HepG2 (cell line): ENCODE data around the gene MAP3K19. TPM values are rescaled to one million over a fixed set of nuclear protein-coding genes. Genes with fewer than 3 reads are reported as not detected.
A peak's percentile ranks its signal among the peaks of the same experiment; 100 is the strongest.

Source experiments
- ATAD3A ChIP-seq: sonication (generic); formaldehyde crosslinking; IDR thresholded peaks from 2 replicates; pipeline ENCODE4 v1.4.0; 2020; ENCODE audit warnings: missing genetic modification reagents
- BHLHE40 ChIP-seq: IDR thresholded peaks from 2 replicates; pipeline ENCODE4 v1.6.1; 2011; ENCODE audit warnings: low read length, improper control_type of control experiment
- KLF11 ChIP-seq: IDR thresholded peaks from 2 replicates; pipeline ENCODE4 v1.6.1; 2016; ENCODE audit warnings: missing compliant biosample characterization
- MTF2 ChIP-seq: sonication (generic); formaldehyde crosslinking; IDR thresholded peaks from 2 replicates; pipeline ENCODE4 v1.5.0; 2020; ENCODE audit warnings: missing genetic modification reagents, borderline replicate concordance
- NR3C1 ChIP-seq: sonication (generic); formaldehyde crosslinking; IDR thresholded peaks from 2 replicates; pipeline ENCODE4 v1.4.0; 2020; ENCODE audit warnings: missing genetic modification reagents
- PAWR ChIP-seq: sonication (generic); formaldehyde crosslinking; IDR thresholded peaks from 2 replicates; pipeline ENCODE4 v1.4.0; 2020; ENCODE audit warnings: missing genetic modification reagents, mild to moderate bottlenecking, borderline replicate concordance
- SP140L ChIP-seq: sonication (generic); formaldehyde crosslinking; IDR thresholded peaks from 2 replicates; pipeline ENCODE4 v1.4.0; 2020; ENCODE audit warnings: missing genetic modification reagents, borderline replicate concordance
- SYNCRIP ChIP-seq: fragments of 200-400 bp; formaldehyde crosslinking; IDR thresholded peaks from 2 replicates; pipeline ENCODE4 v1.6.1; 2018; ENCODE audit warnings: mild to moderate bottlenecking, low read depth, low read length; ENCODE audit not compliant: insufficient read depth
- ZNF17 ChIP-seq: sonication (generic); formaldehyde crosslinking; IDR thresholded peaks from 2 replicates; pipeline ENCODE4 v1.5.0; 2020; ENCODE audit warnings: mild to moderate bottlenecking, missing genetic modification reagents
- ZNF225 ChIP-seq: sonication (generic); formaldehyde crosslinking; IDR thresholded peaks from 2 replicates; pipeline ENCODE4 v1.4.0; 2020; ENCODE audit warnings: mild to moderate bottlenecking, missing genetic modification reagents
- ZNF430 ChIP-seq: sonication (generic); formaldehyde crosslinking; IDR thresholded peaks from 2 replicates; pipeline ENCODE4 v1.9.0; 2021; ENCODE audit warnings: mild to moderate bottlenecking, missing genetic modification reagents
- ZNF530 ChIP-seq: sonication (generic); formaldehyde crosslinking; IDR thresholded peaks from 2 replicates; pipeline ENCODE4 v1.5.0; 2020; ENCODE audit warnings: low read depth, mild to moderate bottlenecking, missing genetic modification reagents
- ZNF761 ChIP-seq: sonication (generic); formaldehyde crosslinking; conservative IDR thresholded peaks from 2 replicates; pipeline ENCODE4 v1.4.0; 2020; ENCODE audit warnings: mild to moderate bottlenecking, missing genetic modification reagents
- ZNF792 ChIP-seq: IDR thresholded peaks from 2 replicates; pipeline ENCODE4 v1.6.1; 2016
- ZXDC ChIP-seq: sonication (generic); formaldehyde crosslinking; IDR thresholded peaks from 2 replicates; pipeline ENCODE4 v1.5.0; 2020; ENCODE audit warnings: mild to moderate bottlenecking, missing genetic modification reagents
- polyA plus RNA-seq, 8 experiments: library from polyadenylated mRNA; depleted of rRNA in 3 of 8; stranded (reverse) in 7 of 8; unstranded in 1 of 8; fragments of >200 nt; fragmentation: Illumina TruSeq in 4 of 8; extraction: Trizol in 4 of 8; gene quantifications; 2 replicates each; pipeline versions ENCODE4 v1.2.1 to v1.2.3, GENCODE V29; 2011 to 2016; ENCODE audit warnings: low read depth in 4 of 8, missing spikeins in 1 of 8, mixed read lengths in 1 of 8; ENCODE audit not compliant: insufficient read depth in 1 of 8
- total RNA-seq, 5 experiments: library from RNA; depleted of rRNA; stranded (reverse); fragments of >200 nt; fragmentation: Illumina TruSeq; extraction: Trizol; gene quantifications; 2 replicates each; pipeline ENCODE4 v1.2.3, GENCODE V29; 2016; ENCODE audit warnings: low read depth in 1 of 5
- TF ChIP-seq, protein P1 (sequence below): sonication (generic); formaldehyde crosslinking; IDR thresholded peaks from 2 replicates; pipeline ENCODE4 v1.5.0; 2020; ENCODE audit warnings: mild to moderate bottlenecking, low read depth, missing genetic modification reagents, borderline replicate concordance
- TF ChIP-seq, protein P2 (sequence below): sonication (generic); formaldehyde crosslinking; conservative IDR thresholded peaks from 2 replicates; pipeline ENCODE4 v1.5.0; 2020; ENCODE audit warnings: missing genetic modification reagents
- TF ChIP-seq, protein P3 (sequence below): sonication (generic); formaldehyde crosslinking; IDR thresholded peaks from 2 replicates; pipeline ENCODE4 v1.4.0; 2020; ENCODE audit warnings: low read depth, missing genetic modification reagents
- TF ChIP-seq, protein P4 (sequence below): sonication (generic); formaldehyde crosslinking; IDR thresholded peaks from 2 replicates; pipeline ENCODE4 v1.5.1; 2020; ENCODE audit warnings: mild to moderate bottlenecking, moderate library complexity, missing genetic modification reagents

The MAP3K19 gene
- total and polyA plus RNA-seq, 2 of the 13 experiments (the other 11 are each of a cell fraction or from before 2014, with no cell fraction given): not detected

DNA sequence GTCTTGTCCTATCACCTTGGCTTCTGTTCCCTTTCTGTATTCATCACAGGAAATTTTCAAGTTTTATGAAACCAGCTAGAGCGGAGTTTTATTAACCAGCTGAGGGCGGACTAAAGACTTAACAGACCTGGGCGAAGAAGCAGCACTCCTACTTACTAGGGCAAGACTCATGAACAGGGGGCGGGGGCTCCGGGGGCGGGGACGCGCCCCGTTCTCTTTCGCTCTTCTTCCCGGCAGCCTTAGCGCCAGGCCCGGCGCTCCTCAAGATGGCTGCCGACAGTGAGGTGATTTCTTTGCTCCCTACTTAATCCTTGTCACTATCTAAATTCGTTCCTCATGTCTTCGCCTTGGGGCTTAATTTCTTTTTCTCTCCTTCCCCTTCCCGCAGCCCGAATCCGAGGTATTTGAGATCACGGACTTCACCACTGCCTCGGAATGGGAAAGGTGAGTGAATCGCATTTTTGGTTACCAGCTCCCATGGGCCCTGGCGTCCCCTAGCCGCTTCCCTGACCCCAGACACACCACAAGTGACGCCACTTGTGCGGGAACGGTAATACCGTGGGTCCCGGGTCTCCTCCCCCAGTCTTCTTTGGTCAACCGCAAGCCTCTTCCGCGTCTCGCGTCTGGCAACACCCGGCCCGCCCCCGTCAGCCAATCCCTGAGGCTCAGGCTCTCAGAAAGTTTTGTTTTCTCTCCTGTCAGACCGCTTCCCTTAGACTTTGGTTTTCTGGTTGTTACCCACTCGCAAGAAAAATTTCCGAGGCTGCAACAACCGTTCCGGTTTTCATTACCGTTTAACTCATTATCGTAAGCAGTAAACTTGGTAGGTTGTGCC is 5.0 kb upstream of the MAP3K19 start, which contains the start of gene RAB3GAP1 (continued):
- 0 out of 2 replicates have a peak, but pooled peaks have one; percentile 24 for TF ChIP-seq KLF11 (CRISPR knock-in tag)
- TF ChIP-seq ZNF530 (CRISPR knock-in tag): no peak
- TF ChIP-seq, protein P1, sequence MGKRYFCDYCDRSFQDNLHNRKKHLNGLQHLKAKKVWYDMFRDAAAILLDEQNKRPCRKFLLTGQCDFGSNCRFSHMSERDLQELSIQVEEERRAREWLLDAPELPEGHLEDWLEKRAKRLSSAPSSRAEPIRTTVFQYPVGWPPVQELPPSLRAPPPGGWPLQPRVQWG: no peak
- no peak for TF ChIP-seq NR3C1 (CRISPR knock-in tag)
- no peak; the same call in 1 of the 2 replicates for TF ChIP-seq MTF2 (CRISPR knock-in tag)
- TF ChIP-seq ZXDC (CRISPR knock-in tag): no peak
- TF ChIP-seq SP140L (CRISPR knock-in tag): no peak
- TF ChIP-seq ZNF17 (CRISPR knock-in tag): no peak
- TF ChIP-seq, protein P2, sequence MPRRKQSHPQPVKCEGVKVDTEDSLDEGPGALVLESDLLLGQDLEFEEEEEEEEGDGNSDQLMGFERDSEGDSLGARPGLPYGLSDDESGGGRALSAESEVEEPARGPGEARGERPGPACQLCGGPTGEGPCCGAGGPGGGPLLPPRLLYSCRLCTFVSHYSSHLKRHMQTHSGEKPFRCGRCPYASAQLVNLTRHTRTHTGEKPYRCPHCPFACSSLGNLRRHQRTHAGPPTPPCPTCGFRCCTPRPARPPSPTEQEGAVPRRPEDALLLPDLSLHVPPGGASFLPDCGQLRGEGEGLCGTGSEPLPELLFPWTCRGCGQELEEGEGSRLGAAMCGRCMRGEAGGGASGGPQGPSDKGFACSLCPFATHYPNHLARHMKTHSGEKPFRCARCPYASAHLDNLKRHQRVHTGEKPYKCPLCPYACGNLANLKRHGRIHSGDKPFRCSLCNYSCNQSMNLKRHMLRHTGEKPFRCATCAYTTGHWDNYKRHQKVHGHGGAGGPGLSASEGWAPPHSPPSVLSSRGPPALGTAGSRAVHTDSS: no peak
- TF ChIP-seq BHLHE40: no peak
- TF ChIP-seq PAWR: no peak
- TF ChIP-seq SYNCRIP: no peak
- 0 out of 2 replicates have a peak, but pooled peaks have one; percentile 39 for TF ChIP-seq ZNF761 (CRISPR knock-in tag)
- peak; percentile 94 for TF ChIP-seq ZNF225 (CRISPR knock-in tag)
- TF ChIP-seq ZNF430 (CRISPR knock-in tag): peak; percentile 48; the same call in 1 of the 2 replicates
- TF ChIP-seq, protein P3, sequence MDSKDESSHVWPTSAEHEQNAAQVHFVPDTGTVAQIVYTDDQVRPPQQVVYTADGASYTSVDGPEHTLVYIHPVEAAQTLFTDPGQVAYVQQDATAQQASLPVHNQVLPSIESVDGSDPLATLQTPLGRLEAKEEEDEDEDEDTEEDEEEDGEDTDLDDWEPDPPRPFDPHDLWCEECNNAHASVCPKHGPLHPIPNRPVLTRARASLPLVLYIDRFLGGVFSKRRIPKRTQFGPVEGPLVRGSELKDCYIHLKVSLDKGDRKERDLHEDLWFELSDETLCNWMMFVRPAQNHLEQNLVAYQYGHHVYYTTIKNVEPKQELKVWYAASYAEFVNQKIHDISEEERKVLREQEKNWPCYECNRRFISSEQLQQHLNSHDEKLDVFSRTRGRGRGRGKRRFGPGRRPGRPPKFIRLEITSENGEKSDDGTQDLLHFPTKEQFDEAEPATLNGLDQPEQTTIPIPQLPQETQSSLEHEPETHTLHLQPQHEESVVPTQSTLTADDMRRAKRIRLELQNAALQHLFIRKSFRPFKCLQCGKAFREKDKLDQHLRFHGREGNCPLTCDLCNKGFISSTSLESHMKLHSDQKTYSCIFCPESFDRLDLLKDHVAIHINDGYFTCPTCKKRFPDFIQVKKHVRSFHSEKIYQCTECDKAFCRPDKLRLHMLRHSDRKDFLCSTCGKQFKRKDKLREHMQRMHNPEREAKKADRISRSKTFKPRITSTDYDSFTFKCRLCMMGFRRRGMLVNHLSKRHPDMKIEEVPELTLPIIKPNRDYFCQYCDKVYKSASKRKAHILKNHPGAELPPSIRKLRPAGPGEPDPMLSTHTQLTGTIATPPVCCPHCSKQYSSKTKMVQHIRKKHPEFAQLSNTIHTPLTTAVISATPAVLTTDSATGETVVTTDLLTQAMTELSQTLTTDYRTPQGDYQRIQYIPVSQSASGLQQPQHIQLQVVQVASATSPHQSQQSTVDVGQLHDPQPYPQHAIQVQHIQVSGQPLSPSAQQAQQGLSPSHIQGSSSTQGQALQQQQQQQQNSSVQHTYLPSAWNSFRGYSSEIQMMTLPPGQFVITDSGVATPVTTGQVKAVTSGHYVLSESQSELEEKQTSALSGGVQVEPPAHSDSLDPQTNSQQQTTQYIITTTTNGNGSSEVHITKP: peak; percentile 43; the same call in 1 of the 2 replicates
- TF ChIP-seq ATAD3A (CRISPR knock-in tag): no peak
- TF ChIP-seq, protein P4, sequence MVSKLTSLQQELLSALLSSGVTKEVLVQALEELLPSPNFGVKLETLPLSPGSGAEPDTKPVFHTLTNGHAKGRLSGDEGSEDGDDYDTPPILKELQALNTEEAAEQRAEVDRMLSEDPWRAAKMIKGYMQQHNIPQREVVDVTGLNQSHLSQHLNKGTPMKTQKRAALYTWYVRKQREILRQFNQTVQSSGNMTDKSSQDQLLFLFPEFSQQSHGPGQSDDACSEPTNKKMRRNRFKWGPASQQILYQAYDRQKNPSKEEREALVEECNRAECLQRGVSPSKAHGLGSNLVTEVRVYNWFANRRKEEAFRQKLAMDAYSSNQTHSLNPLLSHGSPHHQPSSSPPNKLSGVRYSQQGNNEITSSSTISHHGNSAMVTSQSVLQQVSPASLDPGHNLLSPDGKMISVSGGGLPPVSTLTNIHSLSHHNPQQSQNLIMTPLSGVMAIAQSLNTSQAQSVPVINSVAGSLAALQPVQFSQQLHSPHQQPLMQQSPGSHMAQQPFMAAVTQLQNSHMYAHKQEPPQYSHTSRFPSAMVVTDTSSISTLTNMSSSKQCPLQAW (CRISPR knock-in tag): no peak
- TF ChIP-seq ZNF792: no peak; the same call in 1 of the 2 replicates
